ENCODE data around the gene TRIM4.
"Not testable (repeated sequence)": the region's sequence is repeated elsewhere in the genome, so short reads cannot be mapped to it uniquely, and the experiment has no call there.

The TRIM4 gene, protein sequence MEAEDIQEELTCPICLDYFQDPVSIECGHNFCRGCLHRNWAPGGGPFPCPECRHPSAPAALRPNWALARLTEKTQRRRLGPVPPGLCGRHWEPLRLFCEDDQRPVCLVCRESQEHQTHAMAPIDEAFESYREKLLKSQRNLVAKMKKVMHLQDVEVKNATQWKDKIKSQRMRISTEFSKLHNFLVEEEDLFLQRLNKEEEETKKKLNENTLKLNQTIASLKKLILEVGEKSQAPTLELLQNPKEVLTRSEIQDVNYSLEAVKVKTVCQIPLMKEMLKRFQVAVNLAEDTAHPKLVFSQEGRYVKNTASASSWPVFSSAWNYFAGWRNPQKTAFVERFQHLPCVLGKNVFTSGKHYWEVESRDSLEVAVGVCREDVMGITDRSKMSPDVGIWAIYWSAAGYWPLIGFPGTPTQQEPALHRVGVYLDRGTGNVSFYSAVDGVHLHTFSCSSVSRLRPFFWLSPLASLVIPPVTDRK

DNA sequence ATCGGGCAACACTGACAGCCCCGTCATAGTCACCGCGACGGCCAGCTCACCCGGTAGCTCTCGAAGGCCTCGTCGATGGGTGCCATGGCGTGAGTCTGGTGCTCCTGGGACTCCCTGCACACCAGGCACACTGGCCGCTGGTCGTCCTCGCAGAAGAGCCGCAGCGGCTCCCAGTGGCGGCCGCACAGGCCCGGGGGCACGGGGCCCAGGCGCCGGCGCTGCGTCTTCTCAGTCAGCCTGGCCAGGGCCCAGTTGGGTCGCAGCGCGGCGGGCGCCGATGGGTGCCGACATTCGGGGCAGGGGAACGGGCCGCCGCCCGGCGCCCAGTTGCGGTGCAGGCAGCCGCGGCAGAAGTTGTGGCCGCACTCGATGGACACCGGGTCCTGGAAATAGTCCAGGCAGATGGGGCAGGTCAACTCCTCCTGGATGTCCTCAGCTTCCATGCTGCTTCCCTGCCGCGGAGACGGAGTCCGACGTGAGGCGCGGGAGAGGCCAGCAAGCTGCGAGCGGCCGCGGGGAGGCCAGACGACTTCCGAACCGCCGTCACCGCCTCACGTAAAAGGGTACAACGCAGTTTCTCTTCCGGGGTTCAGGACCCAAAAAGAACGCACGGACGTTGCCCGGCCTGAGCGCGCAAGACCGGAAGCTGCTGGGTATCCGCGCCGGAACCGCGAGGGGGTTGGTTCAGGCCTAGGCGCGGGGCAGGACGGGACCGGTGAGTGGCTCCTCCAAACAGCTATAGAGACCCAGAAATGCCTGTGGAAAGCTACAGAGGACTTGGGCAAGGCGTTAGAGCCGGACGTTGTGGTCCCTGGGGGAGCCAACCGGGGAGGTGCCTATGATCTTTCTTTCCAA is at the start of gene TRIM4:
Gene TRIM4 (minus strand): TSS at position 572 of the 855 bp plus-strand sequence. CDS start 129 bp downstream, at position 443.
- peak; percentile 77 for DNase-seq

DNA sequence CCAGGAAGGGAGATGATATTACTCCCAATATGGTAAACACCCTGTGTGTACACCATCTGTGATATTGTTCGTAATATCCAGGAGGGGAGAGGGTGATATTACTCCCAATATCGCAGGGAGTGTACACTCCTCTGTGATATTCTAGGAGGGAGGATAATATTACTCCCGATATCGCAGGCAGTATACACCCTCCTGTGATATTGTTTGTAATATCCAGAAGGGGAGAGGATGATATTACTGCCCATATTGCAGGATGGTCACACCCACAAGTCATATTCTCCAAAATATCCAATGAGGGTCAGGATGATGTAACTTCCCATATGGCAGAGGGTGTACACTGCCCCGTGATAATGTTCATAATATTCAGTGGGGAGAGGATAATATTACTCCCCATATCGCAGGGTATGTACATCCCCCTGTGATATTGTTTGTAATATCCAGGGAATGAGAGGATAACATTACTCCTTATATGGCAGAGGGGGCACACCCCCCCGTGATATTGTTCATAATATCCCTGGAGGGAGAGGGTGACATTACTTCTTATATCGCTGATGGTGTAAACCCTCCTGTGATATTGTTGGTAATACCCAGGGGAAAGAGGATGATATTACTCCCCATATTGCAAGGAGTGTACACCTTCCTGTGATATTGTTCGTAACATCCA is 39.4 kb upstream of the TRIM4 start:
- no peak for DNase-seq

DNA sequence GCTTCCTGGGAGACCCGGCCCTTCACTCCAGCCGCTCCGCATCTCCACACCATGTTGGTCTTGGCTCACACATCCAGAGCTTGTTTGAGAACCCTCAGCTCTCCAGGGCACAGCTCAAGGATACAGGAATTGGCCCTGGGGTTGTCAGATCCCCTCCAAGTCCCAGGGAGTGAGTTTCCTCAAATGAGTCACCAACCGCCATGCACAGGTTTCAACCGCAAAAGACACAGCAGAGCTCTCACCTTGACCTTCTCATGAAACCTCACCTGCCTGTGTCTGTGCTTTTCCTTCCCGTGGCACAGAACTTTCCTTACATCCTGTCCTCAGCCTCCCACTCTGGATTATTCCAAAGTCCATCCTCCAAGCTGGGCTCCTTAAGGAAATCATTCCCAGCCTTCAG is 35.9 kb upstream of the TRIM4 start:
- no peak for DNase-seq

- DNase-seq = not testable (repeated sequence)
Observed at GRCh38 chr7:99954643-99955042, 35.3 kb upstream of the TRIM4 start.

GRCh38 chr7:99953649-99954048 is 34.3 kb upstream of the TRIM4 start:
- no peak for DNase-seq

DNA sequence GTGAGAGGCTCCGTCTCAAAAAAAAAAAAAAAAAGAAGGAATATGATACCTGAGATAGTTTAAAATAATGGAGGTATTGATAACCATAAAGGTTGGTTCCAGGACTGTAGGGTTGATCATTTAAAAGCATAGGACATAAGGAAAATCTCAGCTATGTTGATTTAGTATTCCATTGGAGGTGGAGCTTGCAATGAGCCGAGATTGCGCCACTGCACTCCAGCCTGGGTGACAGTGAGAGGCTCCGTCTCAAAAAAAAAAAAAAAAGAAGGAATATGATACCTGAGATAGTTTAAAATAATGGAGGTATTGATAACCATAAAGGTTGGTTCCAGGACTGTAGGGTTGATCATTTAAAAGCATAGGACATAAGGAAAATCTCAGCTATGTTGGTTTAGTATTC is 33.3 kb upstream of the TRIM4 start:
- not testable (repeated sequence) for DNase-seq

DNA sequence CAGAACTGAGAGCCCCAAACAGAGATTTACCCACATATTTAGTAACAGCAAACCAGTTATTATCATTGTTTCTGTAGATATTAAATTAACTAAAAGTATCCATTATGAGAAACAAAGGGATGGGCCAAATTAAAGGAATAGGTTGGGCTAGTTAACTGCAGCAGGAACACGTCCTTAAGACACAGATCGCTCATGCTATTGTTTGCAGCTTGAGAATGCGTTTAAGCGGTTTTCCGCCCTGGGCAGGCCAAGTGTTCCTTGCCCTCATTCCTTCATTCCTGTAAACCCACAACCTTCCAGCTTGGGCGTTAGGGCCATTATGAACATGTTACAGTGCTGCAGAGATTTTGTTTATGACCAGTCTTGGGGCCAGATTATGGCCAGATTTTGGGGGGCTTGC is 31.5 kb upstream of the TRIM4 start:
- DNase-seq = not testable (repeated sequence)

- DNase-seq = no peak
Observed at GRCh38 chr7:99949645-99950228, 30.4 kb upstream of the TRIM4 start.

DNA sequence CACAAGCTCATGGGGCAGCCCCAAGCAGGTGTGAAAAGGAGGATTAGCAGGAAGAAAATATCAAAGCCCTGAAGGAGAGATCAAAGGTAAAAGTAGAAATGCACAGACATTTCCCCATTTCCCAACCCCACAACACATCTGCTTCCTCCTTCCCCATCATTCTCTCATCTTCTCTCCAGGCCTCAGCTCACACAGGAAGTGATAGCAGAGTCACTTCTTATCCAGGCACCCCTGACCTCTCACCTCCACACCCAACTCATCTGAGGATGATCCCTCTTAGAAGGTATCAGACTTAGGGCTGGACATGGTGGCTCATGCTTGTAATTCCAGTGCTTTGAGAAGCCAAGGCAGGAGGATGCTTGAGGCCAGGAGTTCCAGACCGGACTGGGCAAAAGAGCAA is 28.3 kb upstream of the TRIM4 start:
- DNase-seq = no peak

DNA sequence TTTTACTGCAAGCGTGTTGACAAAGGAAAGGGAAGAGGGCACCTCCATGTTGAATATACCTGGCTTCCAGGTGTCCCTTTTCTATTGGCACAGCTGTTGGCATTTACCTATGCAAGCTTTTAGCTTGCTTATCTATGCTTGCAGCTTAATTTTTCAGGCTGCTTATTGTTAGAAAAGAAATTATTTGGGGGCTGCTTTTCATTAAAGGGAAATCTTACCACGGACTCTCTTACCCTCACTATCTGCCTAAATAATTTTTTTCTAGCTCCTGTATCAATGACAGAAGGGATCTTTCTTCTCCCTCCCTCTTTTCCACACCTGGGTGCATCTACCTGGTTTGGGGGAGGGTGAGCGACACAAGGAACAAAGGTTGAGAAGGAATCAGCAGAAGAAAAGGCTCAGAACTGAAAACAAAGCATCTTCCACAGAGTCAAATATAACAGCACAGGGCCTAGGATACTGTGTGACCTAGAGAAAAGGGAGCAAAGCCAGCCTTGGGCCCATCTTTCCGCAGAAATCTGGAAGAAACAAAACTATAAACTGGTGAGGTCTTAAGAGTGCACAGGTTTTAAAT is 25.3 kb upstream of the TRIM4 start:
- DNase-seq = no peak

GRCh38 chr7:99943641-99944496 is 24.5 kb upstream of the TRIM4 start:
- peak; percentile 26 for DNase-seq

GRCh38 chr7:99938296-99938695 is 19.0 kb upstream of the TRIM4 start:
- DNase-seq = no peak

GRCh38 chr7:99935009-99935408 is 15.7 kb upstream of the TRIM4 start:
- DNase-seq = not testable (repeated sequence)

DNA sequence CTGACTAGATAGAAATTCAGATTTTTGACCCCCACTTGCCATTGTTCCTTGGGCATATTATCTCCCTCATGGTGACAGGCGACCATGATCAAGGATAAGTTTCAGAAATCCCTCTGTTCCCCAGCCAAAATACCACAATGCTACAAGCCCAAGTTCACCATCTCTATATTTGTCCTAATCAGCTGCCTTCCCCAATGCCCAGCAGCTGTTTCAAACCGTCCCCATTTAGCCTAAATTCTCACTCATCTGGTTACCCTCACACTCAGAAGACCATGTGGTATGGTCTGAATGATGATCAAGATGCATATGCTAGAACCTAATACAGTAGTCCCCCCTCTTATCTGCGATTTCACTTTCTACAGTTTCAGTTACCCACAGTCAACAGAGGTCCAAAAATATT is 11.0 kb upstream of the TRIM4 start:
- DNase-seq = no peak

GRCh38 chr7:99929730-99930053 is 10.4 kb upstream of the TRIM4 start:
- no peak for DNase-seq

DNA sequence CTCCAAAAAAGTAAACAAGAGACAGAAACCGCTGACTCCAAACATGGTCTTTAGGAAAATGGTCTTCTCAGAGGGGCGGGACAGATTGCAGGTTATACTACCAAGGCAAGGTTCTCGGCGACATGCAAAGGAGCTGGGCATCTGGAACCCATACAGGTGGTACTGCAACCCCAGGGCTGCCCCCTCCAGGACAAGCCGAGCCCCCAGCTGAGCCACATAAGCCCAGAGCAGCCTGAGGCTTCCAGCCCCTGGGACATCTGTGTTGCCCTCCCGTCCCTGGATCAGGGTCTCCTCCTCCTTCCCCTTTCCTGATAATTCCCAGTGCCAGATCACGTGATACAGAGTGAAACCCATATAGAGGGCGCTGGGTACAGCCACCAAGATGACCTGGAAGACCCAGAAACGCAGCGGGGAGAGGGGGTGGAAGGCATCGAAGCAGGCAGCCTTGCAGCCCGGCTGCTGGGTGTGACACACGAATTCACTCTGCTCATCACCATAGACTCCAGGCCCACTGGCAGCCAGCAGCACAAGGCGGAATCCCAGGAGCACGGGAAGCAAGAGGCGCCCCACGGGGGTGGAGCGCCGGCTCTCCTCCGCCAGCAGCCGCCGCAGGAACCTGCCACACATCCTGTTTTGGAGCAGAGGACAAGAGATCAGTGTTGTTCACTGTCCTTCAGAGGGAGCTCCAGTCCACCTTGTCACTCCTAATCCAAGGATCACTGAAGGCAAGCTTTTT is 9.8 kb upstream of the TRIM4 start, which contains the start of gene GJC3:
Gene GJC3 (minus strand): TSS at position 627 of the 736 bp plus-strand sequence. CDS start 0 bp downstream, at position 627.
- peak; percentile 54 for DNase-seq

GRCh38 chr7:99928188-99928587 is 8.9 kb upstream of the TRIM4 start:
- no peak for DNase-seq

DNA sequence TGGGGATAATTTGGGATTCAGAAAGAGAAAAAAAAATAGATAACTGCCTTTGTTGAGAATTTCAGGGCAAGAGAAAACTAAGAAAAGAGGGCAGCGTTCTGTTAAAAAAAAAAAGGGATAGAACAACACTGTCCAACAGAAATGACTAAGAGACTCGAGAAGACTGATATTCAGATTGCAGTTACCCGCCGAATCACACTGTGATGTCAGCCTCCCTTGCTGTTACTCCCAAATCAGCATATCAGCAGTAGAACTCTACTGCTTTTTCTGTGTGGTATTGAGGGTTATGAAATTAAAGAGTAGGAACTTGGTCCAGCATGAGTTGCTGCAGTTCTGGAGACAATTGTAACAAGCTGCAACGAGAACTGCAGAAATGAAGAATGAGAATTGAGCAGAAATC is 8.2 kb upstream of the TRIM4 start:
- DNase-seq = no peak

DNA sequence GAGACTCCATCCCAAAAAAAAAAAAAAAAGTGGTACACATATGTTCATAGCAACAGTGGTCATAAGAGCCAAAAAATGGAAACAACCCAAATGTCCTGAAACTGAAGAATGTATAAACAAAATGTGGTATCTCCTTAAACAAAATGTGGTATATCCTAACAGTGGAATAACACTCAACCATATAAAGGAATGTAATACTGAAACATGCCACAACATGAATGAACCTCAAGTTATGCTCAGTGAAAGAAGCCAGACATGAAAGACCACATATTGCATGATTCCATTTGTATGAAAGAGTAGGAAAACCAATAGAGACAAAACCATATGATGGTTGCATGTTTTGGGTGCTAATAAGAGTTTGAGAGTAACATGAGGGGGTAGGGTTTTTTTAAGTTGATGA is 7.0 kb upstream of the TRIM4 start:
- no peak for DNase-seq

GRCh38 chr7:99923200-99923599 is 3.9 kb upstream of the TRIM4 start:
- no peak for DNase-seq

DNA sequence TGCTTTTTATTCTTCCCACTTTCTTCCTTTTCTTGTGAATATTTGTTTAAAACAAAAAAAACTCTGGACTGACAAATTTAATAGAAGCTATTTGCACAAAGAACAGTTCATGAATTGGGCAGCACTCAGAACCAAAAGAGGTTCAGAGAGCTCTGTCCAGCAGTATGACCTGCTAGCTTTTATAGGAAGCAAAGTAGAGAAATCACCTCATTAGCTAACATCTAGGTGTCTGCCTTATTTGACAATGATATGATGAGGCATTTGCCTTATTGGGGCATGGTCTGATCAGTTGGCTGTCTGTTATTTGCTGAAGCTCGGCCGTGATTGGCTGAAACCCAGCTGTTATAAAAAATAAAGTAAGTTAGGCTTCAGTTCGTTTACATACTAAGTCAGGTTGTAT is 819 bp upstream of the TRIM4 start:
- DNase-seq = no peak
